GM21515 (cell line): ENCODE measurements around the gene SDHB.

Source experiments
- ATAC-seq: cut with Tn5 transposase; IDR thresholded peaks from one replicate; pipeline ENCODE4 v1.9.1; 2021; ENCODE audit not compliant: unreplicated experiment

Gene SDHB

GRCh38 chr1:16971341-16972188 is 82.3 kb downstream of the SDHB start:
- ATAC-seq, result no peak

DNA sequence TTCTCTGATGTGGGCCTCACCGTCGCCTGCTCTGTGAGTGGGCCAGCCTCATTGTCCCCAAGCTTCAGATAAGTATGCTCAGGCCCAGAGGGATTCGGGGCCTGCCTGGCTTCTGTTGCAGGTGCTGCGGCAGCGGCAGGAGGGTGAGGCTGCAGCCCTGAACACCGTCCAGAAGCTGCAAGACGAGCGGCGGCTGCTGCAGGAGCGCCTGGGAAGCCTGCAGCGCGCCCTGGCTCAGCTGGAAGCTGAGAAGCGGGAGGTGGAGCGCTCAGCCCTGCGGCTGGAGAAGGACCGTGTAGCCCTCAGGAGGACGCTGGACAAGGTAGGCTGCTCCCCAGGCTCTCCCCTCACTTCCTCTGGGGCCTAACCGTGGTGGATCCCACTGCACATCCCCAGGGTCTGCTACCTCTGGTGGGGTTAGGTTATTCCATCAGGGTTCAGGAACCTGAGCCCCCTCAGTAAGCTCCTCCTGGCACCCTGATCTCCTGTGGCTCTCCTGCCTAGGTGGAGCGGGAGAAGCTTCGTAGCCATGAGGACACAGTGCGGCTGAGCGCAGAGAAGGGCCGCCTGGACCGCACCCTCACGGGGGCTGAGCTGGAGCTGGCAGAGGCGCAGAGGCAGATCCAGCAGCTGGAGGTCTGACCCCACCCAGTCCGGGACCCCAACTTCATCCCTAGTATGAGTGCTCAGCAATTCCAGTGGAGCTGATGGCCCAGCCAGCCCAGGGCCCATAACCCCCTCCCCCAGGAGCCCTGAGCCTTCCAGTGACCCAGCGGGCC is 83.5 kb downstream of the SDHB start:
- no peak for ATAC-seq

- ATAC-seq, result no peak
Observed at GRCh38 chr1:16969651-16970050, 84.2 kb downstream of the SDHB start.

GRCh38 chr1:16969057-16969611 is 84.7 kb downstream of the SDHB start:
- ATAC-seq, result no peak
